ENCODE results near the gene NDUFB11.

Gene NDUFB11

GRCh38 chrX:47185241-47185640 lies 40.7 kb upstream of the NDUFB11 start:
- Histone ChIP-seq H3K27ac (no peak overlapping the region), H4K20me1 (peaks cover 53% of the 10 kb centered on the region; the same call in 1 of the 2 replicates), H3K36me3 (peaks cover 63% of the 10 kb centered on the region), H3K4me3 (no peak overlapping the region), H3K9ac (no peak overlapping the region), H3K9me3 (no peaks in the 10 kb centered on the region), H3K4me1 (no peaks in the 10 kb centered on the region), H3K27me3 (peaks cover 40% of the 10 kb centered on the region), H3K4me2 (no peak overlapping the region)
- no peak for TF ChIP-seq Cebpa-rat (IDR thresholded peaks at IDR 0.05)

- no peak overlapping the region for H3K27ac ChIP-seq
- peaks cover 69% of the 10 kb centered on the region for H3K36me3 ChIP-seq
- peaks cover 45% of the 10 kb centered on the region for H3K27me3 ChIP-seq
- H3K4me3 ChIP-seq = no peak overlapping the region
- no peak overlapping the region for H3K9ac ChIP-seq
- TF ChIP-seq Cebpa-rat (IDR thresholded peaks at IDR 0.05) = no peak
- no peak overlapping the region for H3K4me2 ChIP-seq
- H4K20me1 ChIP-seq = peaks cover 58% of the 10 kb centered on the region; the same call in 1 of the 2 replicates
- H3K4me1 ChIP-seq = no peaks in the 10 kb centered on the region
- no peaks in the 10 kb centered on the region for H3K9me3 ChIP-seq
Measured at GRCh38 chrX:47184486-47184885, 40.0 kb upstream of the NDUFB11 start.

DNA sequence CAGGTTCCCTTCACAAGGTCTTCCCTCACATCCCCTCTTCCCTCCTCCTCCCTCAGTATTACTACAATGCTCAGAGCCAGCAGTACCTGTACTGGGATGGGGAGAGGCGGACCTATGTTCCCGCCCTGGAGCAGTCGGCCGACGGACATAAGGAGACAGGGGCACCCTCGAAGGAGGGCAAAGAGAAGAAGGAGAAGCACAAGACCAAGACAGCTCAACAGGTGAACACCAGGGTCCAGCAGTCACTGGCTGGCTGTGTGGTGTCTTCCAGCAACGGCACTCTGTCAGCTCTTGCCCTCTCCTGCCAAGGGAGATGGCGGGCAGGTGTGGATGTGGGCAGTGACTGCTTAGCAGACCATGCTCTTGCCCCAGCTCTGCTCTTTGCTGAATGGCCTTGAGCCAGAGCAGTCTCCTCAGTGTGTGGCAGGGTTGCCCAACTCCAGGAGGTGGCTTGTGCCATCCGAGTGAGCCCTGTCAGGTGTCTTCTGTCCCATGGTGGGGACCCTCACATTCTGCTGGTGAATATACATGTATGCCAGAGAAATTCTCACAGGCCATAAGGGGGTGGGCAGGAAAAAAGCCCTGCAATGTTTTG lies 37.7 kb upstream of the NDUFB11 start:
- no peak overlapping the region for H3K4me2 ChIP-seq
- no peak for TF ChIP-seq Cebpa-rat (IDR thresholded peaks at IDR 0.05)

GRCh38 chrX:47181301-47181700 lies 36.8 kb upstream of the NDUFB11 start:
- Histone ChIP-seq H4K20me1 (peaks cover 81% of the 10 kb centered on the region), H3K36me3 (peaks cover 91% of the 10 kb centered on the region), H3K27me3 (peaks cover 73% of the 10 kb centered on the region), H3K27ac (no peak overlapping the region), H3K9me3 (no peaks in the 10 kb centered on the region), H3K4me2 (no peak overlapping the region), H3K4me1 (no peaks in the 10 kb centered on the region), H3K9ac (no peak overlapping the region), H3K4me3 (no peak overlapping the region)
- TF ChIP-seq Cebpa-rat (IDR thresholded peaks at IDR 0.05) = no peak

More for the DNA sequence above, 37.7 kb upstream of the NDUFB11 start:
- Histone ChIP-seq H4K20me1 (peaks cover 81% of the 10 kb centered on the region), H3K27me3 (peaks cover 67% of the 10 kb centered on the region), H3K4me3 (no peak overlapping the region), H3K9ac (no peak overlapping the region), H3K4me1 (no peaks in the 10 kb centered on the region), H3K27ac (no peak overlapping the region), H3K9me3 (no peaks in the 10 kb centered on the region), H3K36me3 (peaks cover 91% of the 10 kb centered on the region)

DNA sequence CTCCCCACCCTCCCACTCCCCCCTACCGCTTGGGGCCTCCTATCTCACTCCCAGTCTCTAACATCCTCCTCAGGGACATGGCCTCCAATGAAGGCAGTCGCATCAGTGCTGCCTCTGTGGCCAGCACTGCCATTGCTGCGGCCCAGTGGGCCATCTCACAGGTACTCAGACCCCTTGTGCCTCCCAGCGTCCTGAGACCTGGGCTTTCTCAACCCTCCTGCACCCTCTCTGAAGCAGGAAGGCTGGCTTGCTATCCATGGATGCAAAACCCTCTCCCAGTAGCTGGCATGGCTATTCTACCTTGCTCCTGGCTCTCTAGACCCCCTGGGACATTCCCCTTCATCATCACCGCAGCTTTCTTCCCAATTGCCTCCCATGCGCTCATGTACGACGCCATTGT lies 35.8 kb upstream of the NDUFB11 start:
- Histone ChIP-seq H3K9me3 (no peaks in the 10 kb centered on the region), H4K20me1 (peaks cover 84% of the 10 kb centered on the region), H3K9ac (no peak overlapping the region), H3K4me3 (no peak overlapping the region), H3K27ac (no peak overlapping the region), H3K27me3 (peaks cover 74% of the 10 kb centered on the region), H3K36me3 (peaks cover 91% of the 10 kb centered on the region), H3K4me2 (no peak overlapping the region), H3K4me1 (no peaks in the 10 kb centered on the region)
- no peak for TF ChIP-seq Cebpa-rat (IDR thresholded peaks at IDR 0.05)

GRCh38 chrX:47179928-47180255 lies 35.4 kb upstream of the NDUFB11 start:
- no peak overlapping the region for H3K9ac ChIP-seq
- H3K4me3 ChIP-seq = no peak overlapping the region
- no peak for TF ChIP-seq Cebpa-rat (IDR thresholded peaks at IDR 0.05)
- H3K36me3 ChIP-seq = peaks cover 91% of the 10 kb centered on the region
- no peaks in the 10 kb centered on the region for H3K9me3 ChIP-seq
- H3K4me2 ChIP-seq = no peak overlapping the region
- H3K27ac ChIP-seq = no peak overlapping the region
- peaks cover 83% of the 10 kb centered on the region for H4K20me1 ChIP-seq
- no peaks in the 10 kb centered on the region for H3K4me1 ChIP-seq
- H3K27me3 ChIP-seq = peaks cover 70% of the 10 kb centered on the region

DNA sequence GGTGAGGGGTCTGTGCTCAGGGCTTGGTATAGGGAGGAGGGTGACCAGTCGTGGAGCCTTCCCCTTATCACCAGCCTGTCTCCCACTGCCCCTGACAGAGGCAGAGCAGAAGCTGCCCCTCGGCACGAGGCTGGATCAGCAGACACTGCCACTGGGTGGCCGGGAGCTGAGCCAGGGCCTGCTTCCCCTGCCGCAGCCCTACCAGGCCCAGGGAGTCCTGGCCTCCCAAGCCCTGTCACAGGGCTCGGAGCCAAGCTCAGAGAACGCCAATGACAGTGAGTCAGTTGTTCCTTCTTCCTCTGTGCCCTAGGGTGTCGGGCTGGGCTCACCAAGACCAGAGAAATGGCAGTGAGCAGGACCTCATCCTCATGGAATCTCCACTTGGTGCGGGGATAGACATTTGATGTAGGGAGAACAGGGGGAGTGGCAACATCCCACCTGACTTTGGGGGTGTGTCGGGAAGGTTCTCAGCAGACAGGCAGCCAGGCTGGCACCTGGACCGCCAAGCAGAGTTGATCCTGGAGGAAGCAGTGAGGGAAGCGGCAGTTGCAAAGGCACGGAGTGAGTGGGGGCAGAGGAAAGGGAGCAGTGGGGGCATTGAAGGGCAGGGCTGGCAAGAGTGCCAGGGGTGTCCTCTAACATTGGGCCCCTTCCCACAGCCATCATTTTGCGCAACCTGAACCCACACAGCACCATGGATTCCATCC lies 34.9 kb upstream of the NDUFB11 start:
- Histone ChIP-seq H4K20me1 (peaks cover 80% of the 10 kb centered on the region), H3K36me3 (peaks cover 91% of the 10 kb centered on the region), H3K27me3 (peaks cover 68% of the 10 kb centered on the region), H3K27ac (no peak overlapping the region), H3K9ac (no peak overlapping the region), H3K9me3 (no peaks in the 10 kb centered on the region), H3K4me3 (no peak overlapping the region), H3K4me2 (no peak overlapping the region), H3K4me1 (no peaks in the 10 kb centered on the region)
- TF ChIP-seq Cebpa-rat (IDR thresholded peaks at IDR 0.05) = no peak

DNA sequence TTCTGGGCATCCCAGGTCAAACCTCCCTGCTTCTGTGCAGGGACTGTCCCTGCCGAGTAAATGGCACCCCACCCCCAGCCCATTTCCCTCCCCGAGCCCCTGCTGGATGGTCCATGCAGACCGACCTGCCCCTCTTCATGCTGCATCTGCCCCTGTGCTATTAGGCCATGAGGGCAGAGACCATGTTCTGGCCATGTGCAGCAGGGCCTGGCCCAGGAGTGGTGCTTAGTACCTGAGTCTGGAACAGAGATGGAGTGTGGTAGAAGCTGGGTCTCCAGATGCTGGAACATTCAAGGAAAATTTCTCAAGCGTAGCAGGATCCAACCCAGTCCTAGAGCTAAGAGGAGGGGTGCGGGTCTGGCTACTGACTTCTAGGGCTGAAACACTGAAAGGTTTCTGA lies 33.8 kb upstream of the NDUFB11 start:
- peaks cover 66% of the 10 kb centered on the region for H3K27me3 ChIP-seq
- no peak for TF ChIP-seq Cebpa-rat (IDR thresholded peaks at IDR 0.05)
- H3K4me3 ChIP-seq = no peak overlapping the region
- peaks cover 75% of the 10 kb centered on the region for H4K20me1 ChIP-seq
- no peak overlapping the region for H3K9ac ChIP-seq
- no peaks in the 10 kb centered on the region for H3K9me3 ChIP-seq
- H3K4me2 ChIP-seq = no peak overlapping the region
- H3K27ac ChIP-seq = no peak overlapping the region
- peaks cover 92% of the 10 kb centered on the region for H3K36me3 ChIP-seq
- no peaks in the 10 kb centered on the region for H3K4me1 ChIP-seq

DNA sequence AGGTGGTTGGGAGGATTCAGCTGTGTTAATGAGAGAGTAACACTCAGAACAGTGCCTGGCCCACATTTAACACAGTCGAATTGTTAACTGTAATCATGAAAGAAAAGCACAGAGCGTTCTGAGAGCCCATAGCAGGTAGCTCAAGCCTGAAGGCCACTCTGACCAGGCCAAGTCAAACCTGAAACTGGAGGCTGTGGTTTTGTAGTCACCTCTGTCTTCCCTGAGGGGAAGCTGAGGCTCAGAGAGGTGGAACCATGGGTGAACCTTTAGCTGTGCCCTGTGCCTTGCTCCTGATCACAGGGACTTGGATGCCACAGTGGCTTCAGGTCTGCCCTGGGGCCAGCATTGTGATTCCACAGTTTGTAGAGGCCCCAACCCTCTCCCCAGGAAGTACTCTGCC lies 32.6 kb upstream of the NDUFB11 start:
- H3K4me2 ChIP-seq = no peak overlapping the region
- H3K36me3 ChIP-seq = peaks cover 93% of the 10 kb centered on the region
- no peak for TF ChIP-seq Cebpa-rat (IDR thresholded peaks at IDR 0.05)
- H3K4me1 ChIP-seq = no peaks in the 10 kb centered on the region
- peaks cover 69% of the 10 kb centered on the region for H3K27me3 ChIP-seq
- H3K4me3 ChIP-seq = no peak overlapping the region
- no peak overlapping the region for H3K9ac ChIP-seq
- H3K9me3 ChIP-seq = no peaks in the 10 kb centered on the region
- H3K27ac ChIP-seq = no peak overlapping the region
- H4K20me1 ChIP-seq = peaks cover 77% of the 10 kb centered on the region

DNA sequence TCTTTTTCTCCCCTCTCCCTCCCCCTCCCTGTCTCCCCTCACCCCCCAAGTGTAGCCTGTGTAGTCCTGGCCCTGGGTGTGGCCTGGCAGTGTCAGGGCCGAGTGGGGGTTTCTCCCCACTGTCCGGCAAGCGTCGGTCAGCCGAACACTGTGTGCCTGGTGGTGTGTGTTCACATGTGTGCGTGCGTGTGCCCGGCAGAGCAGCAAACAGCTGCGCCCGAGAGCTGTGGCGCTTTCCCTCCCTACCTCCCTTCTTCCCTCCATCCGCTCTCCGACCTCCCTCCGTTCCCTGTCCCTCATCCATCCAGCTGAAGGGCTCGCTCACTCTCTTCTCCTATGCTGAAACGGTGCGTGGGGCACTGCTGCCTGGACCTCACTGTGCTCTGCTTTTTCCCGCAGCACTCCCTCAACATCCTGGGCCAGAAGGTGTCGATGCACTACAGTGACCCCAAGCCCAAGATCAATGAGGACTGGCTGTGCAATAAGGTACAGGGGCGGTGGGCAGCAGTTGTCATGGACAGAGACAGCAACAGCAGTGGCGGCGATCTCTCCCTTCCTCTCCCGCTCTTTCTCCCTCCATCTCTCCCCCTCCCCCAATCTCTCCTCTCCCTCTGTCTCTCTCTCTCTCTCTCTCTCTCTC lies 31.7 kb upstream of the NDUFB11 start:
- Histone ChIP-seq H4K20me1 (peaks cover 77% of the 10 kb centered on the region), H3K9me3 (no peaks in the 10 kb centered on the region), H3K9ac (no peak overlapping the region), H3K4me2 (no peak overlapping the region), H3K36me3 (peaks cover 93% of the 10 kb centered on the region), H3K4me1 (no peaks in the 10 kb centered on the region), H3K27ac (no peak overlapping the region), H3K27me3 (peaks cover 63% of the 10 kb centered on the region), H3K4me3 (no peak overlapping the region)
- no peak for TF ChIP-seq Cebpa-rat (IDR thresholded peaks at IDR 0.05)

Data from BLaER1 (cell line).